Stimulated activated memory B cell treated with anti-CD40 and anti-IgM and Interleukin-4, amounts not matched to agents 10 μg/mL and 1 μg/mL and 100 μg/mL, for 72 hours (primary cell): ENCODE measurements around the gene GNB1.
"Not testable (repeated sequence)": the region's sequence is repeated elsewhere in the genome, so short reads cannot be mapped to it uniquely, and the experiment has no call there.

ENCODE experiments used
- ATAC-seq: fragments of 150-1000 bp; cut with Tn5 transposase; 2 replicates; pipeline ENCODE4 v1.10.0; 2021
- H3K27ac Mint-ChIP-seq: one replicate; pipeline ENCODE4 v1.8.0; 2022; ENCODE audit warnings: mild to moderate bottlenecking, mixed read lengths
- H3K27me3 Mint-ChIP-seq: one replicate; pipeline ENCODE4 v1.8.0; 2022; ENCODE audit warnings: mixed read lengths
- H3K36me3 Mint-ChIP-seq: one replicate; pipeline ENCODE4 v1.8.0; 2022; ENCODE audit warnings: mixed read lengths
- H3K4me1 Mint-ChIP-seq: one replicate; pipeline ENCODE4 v1.8.0; 2022; ENCODE audit warnings: mixed read lengths
- H3K4me3 Mint-ChIP-seq: one replicate; pipeline ENCODE4 v1.8.0; 2022; ENCODE audit warnings: mild to moderate bottlenecking, moderate library complexity, mixed read lengths
- H3K9me3 Mint-ChIP-seq: one replicate; pipeline ENCODE4 v1.8.0; 2022; ENCODE audit warnings: mixed read lengths

GNB1 gene

DNA sequence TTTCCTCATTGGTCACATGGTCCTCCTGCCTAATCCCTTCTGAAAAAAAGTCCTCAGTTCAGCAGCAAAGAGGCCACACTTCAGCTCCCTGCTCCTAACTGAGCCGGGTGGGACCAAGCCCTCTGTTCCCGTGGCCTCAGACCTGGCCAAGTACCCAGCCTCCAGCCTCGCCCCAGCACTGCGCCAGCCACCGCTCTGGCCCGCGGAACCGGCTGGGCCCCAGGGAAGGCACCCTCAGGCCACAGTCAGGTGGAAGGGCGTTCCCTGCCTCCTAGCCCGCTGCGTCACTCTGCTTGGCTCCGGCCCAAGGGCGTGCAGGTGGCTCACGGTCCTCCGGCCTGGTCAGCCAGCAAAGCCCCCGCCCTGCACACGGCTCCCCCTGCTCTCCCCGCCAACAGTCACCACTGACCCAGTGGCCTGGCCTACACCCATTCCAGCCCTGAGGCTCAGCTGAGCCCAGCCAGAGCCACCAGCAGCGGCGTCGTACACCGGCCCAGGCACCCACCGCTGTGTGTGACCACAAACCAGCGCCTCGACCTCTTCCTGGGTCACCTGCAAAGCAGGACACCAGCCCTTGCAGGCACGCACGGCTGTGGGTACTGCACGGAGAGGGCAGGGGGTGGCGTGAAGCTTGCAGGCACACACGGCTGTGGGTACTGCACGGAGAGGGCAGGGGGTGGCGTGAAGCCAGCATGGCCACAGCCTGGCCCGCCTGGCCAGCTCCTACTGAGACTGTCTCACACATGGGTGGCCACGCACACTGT is 132.0 kb downstream of the GNB1 start:
- Mint-ChIP-seq H3K36me3 (peaks cover 69% of the 10 kb centered on the region), H3K9me3 (no peaks in the 10 kb centered on the region), H3K4me1 (peaks cover 19% of the 10 kb centered on the region), H3K4me3 (no peak overlapping the region), H3K27me3 (no peaks in the 10 kb centered on the region), H3K27ac (no peak overlapping the region)
- ATAC-seq = no peak

DNA sequence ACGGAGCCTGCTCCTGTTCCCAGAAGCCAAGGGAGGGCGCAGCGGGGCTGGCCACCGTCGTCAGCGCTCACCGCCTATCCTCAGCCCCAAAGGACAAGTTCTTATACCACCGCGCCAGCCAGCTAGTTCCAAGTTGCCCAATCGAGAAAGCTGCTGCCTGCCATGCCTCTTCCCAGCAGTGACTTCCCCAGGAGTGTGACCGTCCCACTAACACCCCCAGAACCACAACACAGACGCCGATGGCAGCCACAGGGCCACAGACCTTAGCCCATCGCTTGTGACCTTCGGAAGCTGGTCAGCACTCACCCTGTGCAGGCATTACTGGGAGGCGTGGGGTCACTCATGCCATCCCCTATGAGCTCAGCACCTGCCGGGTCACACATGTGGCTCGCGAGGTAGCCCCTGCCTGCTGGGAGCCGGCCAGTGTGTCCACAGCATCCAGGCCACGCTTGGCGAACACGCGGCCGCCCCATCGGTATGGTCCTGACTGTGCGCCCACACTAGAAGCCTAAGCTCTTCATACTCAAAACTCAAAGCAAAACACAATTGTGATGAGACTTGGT is 132.7 kb downstream of the GNB1 start:
- Mint-ChIP-seq H3K4me1 (peaks cover 19% of the 10 kb centered on the region), H3K27ac (no peak overlapping the region), H3K4me3 (no peak overlapping the region), H3K9me3 (no peaks in the 10 kb centered on the region), H3K27me3 (no peaks in the 10 kb centered on the region), H3K36me3 (peaks cover 70% of the 10 kb centered on the region)
- no peak for ATAC-seq

DNA sequence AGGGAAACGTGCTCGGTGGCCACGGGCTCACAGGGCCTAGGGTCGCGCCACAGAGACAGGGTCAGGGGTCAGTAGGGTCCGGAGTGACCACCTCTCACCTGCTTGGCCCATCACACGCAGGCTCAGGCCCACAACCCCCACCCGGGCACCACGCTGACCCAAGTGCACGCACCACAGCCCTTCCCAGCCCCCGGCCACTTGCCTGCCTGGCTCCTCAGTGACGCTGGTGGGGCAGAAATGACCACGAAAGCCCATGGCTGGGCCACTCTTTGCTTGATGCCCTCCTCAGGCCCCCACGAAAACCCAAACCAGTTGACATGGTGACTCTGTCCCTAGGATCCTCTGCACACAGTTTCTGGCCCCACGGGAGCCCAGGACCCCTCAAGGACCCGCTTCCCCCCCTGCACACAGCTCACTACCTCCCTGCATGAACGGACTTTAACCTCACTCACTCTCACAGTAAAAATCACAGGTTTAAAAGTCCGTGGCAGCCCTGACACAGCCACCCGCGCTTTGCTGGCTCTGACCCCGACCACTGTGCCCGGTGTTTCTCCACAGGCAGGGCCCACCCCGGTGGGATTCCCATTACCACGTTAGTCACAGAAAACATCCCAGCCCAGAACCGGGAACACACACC is 133.3 kb downstream of the GNB1 start:
- Mint-ChIP-seq H3K27me3 (no peaks in the 10 kb centered on the region), H3K4me3 (no peak overlapping the region), H3K4me1 (peaks cover 19% of the 10 kb centered on the region), H3K9me3 (no peaks in the 10 kb centered on the region), H3K27ac (no peak overlapping the region), H3K36me3 (peaks cover 70% of the 10 kb centered on the region)
- no peak for ATAC-seq

DNA sequence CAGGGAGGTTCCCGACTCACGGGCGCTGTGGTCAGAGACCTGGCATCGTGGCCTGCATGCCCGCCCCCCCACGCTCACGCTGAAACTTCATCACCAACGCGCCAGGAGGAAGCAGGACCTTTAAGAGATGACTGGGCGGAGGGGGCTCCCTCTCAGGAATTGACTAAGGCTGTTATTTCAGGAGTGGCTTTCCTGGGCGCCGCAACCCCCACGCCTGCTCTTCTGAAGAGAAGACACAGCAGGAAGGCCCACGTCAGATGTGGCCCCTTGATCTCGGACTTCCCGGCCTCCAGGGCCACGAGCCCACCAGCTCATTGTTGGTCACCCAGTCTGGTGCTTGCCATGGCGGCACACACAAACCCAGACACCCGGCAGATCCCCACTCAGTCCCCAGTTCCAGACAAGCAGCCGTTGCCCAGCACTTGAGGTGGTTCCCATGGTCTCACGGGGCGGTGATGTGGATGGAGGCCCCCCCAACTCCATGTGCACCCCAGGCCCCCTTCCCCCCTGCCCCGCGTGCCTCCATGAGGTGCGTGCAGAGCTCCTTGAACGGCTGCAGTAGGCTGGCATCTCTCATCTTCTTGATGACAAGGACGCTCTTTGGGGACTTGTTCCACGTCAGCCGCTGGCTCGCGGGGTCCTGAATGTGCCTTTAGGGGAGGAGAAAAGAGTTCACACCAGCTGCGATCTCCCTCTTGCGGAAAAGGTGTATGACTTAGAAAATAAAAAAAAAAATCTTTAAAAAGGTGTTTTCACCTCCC is 134.0 kb downstream of the GNB1 start:
- no peak overlapping the region for H3K4me3 Mint-ChIP-seq
- no peaks in the 10 kb centered on the region for H3K27me3 Mint-ChIP-seq
- peaks cover 18% of the 10 kb centered on the region for H3K4me1 Mint-ChIP-seq
- no peak overlapping the region for H3K27ac Mint-ChIP-seq
- ATAC-seq = no peak
- H3K9me3 Mint-ChIP-seq = no peaks in the 10 kb centered on the region
- H3K36me3 Mint-ChIP-seq = peaks cover 66% of the 10 kb centered on the region

DNA sequence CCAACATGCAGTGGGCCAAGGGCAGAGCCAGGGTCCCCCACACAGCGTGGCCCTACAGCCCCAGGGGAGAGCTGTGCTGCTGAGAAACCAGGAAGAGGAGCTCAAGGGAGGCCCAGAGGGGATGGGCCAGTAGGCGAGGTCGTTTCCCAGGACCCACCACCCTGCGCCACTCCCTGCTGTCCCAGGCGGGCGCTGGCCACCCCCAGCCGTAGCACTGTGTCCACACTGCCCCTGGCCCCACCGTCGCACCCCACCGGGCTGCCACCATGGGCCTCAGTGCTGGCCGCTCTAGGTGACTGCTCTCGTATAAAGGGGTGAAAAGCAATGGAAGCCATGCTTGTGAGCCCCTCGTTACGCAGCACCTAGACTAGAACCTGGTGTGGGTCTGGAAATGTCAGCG is 135.0 kb downstream of the GNB1 start:
- H3K9me3 Mint-ChIP-seq = no peaks in the 10 kb centered on the region
- ATAC-seq = no peak
- no peak overlapping the region for H3K27ac Mint-ChIP-seq
- H3K36me3 Mint-ChIP-seq = peaks cover 56% of the 10 kb centered on the region
- H3K4me3 Mint-ChIP-seq = no peak overlapping the region
- peaks cover 14% of the 10 kb centered on the region for H3K4me1 Mint-ChIP-seq
- H3K27me3 Mint-ChIP-seq = no peaks in the 10 kb centered on the region

DNA sequence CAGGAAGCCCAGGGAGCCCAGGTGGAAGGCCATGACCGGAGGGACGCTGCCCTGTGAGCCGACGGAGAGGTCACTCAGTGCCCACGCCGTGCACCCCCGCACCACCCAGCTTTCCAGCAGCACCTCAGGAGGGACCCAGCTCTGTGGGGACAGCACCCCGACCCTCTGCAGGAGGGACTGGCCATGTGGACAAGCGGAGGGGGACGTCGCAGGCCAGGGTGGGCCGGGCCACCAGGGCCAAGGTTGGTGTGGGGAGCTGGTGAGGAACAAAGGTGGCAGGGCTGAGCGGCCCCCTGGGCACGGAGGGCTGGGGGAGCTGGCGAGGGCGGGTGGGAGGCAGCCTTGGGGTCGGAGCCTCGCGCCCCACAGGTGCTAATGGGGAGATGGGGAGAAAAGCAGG is 135.5 kb downstream of the GNB1 start:
- no peak for ATAC-seq
- Mint-ChIP-seq H3K4me3 (no peak overlapping the region), H3K9me3 (no peaks in the 10 kb centered on the region), H3K27me3 (no peaks in the 10 kb centered on the region), H3K27ac (no peak overlapping the region), H3K36me3 (peaks cover 55% of the 10 kb centered on the region), H3K4me1 (peaks cover 14% of the 10 kb centered on the region)

DNA sequence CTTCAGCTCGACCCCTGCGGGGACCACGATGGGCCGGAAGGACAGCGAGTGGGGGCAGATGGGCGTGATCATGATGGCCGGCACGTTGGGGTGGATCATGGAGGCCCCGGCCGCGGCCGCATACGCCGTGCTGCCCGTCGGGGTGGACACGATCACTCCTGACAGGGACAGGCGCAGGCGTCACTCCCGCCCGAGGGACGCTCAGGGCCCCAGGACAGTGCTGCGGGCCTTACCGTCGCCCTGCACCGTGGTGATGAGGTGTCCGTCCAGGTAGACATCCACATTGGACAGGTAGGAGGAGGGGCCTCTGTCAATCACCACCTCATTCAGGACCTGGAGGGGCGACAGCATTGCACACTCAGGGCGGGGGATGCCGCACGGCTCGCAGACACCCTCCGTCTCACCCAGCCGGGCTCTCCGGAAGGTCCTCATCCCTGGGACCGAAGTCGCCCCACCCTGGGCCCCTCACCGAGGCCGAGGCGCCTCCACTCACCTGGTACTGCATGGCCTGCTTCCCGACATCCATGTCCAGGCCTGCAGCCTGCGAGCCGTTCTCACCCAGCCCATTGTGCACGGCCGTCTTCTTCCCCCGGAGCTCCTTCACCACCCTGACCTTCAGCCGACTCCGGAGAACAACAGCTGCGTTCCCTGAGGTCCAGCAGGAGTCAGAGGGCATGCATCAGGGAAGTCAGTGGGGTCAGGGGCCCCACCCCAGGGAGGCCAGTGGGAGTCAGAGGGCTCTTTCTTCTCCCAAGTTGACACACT is 136.7 kb downstream of the GNB1 start:
- ATAC-seq = no peak
- H3K4me1 Mint-ChIP-seq = peaks cover 15% of the 10 kb centered on the region
- no peak overlapping the region for H3K4me3 Mint-ChIP-seq
- H3K9me3 Mint-ChIP-seq = no peaks in the 10 kb centered on the region
- H3K27ac Mint-ChIP-seq = no peak overlapping the region
- H3K36me3 Mint-ChIP-seq = peaks cover 47% of the 10 kb centered on the region
- no peaks in the 10 kb centered on the region for H3K27me3 Mint-ChIP-seq

DNA sequence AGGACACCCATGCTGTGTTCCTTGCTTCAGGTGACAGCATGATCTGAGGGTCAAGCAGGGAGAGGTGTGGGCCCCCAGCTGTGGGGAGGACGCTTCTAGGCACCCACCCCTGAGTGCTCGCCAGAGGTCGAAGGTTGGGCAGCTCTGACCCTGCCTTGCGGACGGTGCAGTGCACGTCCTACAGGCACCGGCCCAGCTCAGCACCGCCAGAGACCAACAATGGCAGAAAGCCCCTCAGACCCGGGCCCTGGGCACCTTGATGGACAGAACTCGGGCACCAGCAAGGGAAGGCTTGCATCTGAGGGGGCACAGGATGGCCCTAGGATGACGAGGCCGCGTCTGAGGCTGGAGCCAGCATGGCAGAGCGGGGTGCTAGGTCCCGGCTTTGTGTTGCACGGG is 137.3 kb downstream of the GNB1 start:
- no peaks in the 10 kb centered on the region for H3K9me3 Mint-ChIP-seq
- peaks cover 42% of the 10 kb centered on the region for H3K36me3 Mint-ChIP-seq
- H3K4me1 Mint-ChIP-seq = peaks cover 16% of the 10 kb centered on the region
- H3K4me3 Mint-ChIP-seq = no peak overlapping the region
- no peak for ATAC-seq
- no peaks in the 10 kb centered on the region for H3K27me3 Mint-ChIP-seq
- no peak overlapping the region for H3K27ac Mint-ChIP-seq

DNA sequence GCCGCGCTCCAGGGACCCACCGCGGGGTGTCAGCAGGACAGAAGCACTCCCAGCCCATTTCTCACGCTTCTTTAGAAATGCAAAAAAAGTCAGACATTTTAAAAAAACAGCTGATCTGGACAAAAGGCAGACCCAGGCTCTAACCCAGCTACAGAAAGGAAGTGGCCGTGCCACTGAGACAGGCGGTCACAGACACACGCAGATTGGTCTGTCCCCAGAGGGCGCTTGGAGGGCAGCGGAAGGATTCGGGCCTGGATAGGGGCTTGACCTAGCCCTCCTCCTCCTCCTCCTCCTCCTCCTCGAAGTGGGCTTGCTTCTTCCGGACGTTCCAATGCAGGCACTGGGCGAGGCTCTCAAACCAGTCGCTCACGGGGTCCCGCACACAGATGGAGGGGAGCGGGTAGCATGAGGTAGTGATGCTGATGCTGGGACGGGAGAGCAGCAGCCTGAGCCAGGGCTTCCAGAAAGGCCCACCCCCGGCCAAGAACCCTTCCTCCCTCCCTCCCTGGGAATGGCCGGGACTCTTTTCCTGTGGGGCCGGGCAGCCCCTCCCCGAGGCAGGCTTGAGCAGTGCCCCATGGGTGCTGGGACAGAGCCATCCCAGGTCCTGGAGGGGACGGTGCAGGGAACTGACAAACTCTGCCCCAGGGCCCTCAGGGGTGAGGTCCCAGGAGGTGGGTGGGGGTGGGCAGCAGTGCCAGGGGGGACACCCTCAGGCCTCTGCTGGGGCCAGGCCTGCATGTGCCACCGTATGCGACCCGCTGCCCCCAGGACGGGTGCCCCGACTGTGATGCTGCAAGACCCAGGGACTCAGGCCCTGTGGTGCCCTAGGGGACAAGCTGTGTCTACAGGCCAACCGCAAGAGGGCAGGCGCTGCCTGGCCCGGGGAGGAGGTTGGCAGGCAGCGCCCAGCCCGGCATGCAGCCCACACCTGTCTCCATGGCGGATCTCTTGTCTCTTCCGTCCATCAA is 138.0 kb downstream of the GNB1 start:
- peaks cover 14% of the 10 kb centered on the region for H3K4me1 Mint-ChIP-seq
- no peak overlapping the region for H3K4me3 Mint-ChIP-seq
- H3K9me3 Mint-ChIP-seq = no peaks in the 10 kb centered on the region
- no peaks in the 10 kb centered on the region for H3K27me3 Mint-ChIP-seq
- peaks cover 35% of the 10 kb centered on the region for H3K36me3 Mint-ChIP-seq
- H3K27ac Mint-ChIP-seq = no peak overlapping the region
- ATAC-seq = peak; percentile 25

DNA sequence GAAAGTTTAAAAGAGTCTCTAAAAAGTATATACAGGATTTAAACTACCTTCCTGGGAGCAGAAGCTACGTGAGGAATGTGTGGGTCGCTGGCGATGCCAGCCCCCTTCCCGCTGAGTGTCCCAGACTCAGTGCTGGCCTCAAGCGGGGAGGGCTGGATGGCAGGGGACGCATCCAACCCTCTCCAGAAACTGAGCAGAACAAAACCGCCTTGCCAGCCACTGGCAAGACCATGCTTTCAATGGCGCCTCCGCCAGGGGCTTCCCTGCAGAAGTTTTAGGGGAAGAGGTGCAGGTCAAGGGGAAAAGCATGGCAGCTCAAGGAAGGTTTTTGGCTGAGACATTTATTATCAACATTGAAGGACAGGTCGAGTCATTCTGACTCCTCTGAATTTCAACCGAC is 138.7 kb downstream of the GNB1 start:
- ATAC-seq = no peak
- H3K4me1 Mint-ChIP-seq = peaks cover 11% of the 10 kb centered on the region
- H3K4me3 Mint-ChIP-seq = no peak overlapping the region
- no peaks in the 10 kb centered on the region for H3K9me3 Mint-ChIP-seq
- H3K27me3 Mint-ChIP-seq = no peaks in the 10 kb centered on the region
- peaks cover 31% of the 10 kb centered on the region for H3K36me3 Mint-ChIP-seq
- H3K27ac Mint-ChIP-seq = no peak overlapping the region

DNA sequence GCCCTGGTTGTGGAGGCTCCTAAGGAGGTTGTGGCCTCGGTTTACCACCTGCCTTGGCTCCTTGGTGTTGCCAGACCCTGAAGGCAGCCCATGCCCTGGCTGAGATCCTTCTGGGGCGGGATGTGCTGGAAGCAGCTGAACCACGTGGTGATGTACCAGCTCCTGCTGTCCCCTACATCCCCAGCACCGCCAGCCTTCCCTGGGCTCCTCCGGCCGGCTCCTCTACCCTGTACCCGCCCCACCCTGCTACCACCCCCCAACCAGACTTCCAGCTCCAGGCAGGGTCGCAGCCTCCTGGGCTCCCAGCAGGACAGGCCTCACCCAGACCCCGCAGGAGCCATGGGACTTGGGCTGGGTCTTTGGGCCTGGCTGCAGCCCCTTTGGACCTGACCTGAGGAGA is 140.9 kb downstream of the GNB1 start:
- Mint-ChIP-seq H3K36me3 (peaks cover 23% of the 10 kb centered on the region), H3K4me1 (peaks cover 11% of the 10 kb centered on the region)
- H3K4me3 Mint-ChIP-seq, H3K9me3 Mint-ChIP-seq, ATAC-seq, H3K27me3 Mint-ChIP-seq, H3K27ac Mint-ChIP-seq: not testable (repeated sequence)

DNA sequence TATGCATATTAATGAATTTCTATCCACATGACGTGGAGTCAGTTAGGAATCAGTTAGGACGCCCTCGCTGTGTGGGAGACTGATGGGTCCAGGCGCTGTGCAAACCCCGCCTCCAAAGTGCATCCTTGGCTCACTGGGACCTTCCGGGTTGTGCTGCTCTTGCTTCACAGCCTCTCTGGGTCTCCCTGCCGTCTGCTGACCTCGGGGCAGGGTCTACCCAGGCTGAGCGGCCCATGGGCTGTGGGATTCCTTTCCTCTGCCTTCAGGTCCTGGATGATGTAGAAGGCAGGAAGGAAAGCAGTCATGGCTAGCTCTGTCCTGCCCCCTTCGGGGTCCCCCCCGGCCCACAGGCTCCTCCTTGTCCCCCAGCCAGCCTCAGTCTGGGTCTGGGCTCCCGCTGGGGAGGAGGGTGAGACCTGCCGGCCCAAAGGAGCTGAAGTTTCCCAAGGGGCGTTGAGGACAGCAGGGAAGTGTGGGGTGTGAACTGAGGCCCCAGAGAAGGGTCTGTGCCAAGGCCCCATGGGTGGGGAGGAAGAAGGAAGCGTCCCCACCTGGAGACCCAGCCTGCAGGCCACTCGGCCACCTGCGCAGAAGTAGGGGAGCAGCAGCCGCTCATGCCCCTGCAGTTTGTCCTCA is 142.1 kb downstream of the GNB1 start:
- H3K4me1 Mint-ChIP-seq = peaks cover 11% of the 10 kb centered on the region
- H3K4me3 Mint-ChIP-seq = peak overlapping the region; percentile 26
- peaks cover 12% of the 10 kb centered on the region for H3K36me3 Mint-ChIP-seq
- H3K27ac Mint-ChIP-seq = no peak overlapping the region
- no peaks in the 10 kb centered on the region for H3K9me3 Mint-ChIP-seq
- H3K27me3 Mint-ChIP-seq = no peaks in the 10 kb centered on the region
- ATAC-seq = no peak

DNA sequence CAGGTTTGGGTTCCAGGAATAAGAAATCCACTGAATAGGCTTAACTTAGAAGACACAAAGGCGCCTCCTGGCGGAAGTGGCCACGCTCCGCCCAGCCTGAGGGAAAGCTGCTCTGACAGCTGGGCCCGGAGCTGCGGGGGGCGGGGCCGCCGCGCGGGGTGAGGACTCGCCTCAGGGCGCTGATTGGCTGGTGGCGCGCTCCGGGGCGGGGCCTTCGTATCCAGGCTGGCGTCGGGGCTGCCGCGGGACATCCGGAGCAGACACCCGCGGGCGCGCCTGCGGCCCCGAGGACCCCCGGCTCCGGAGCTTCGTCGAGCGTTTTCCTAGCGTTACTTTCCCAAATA is 144.3 kb downstream of the GNB1 start:
- H3K27me3 Mint-ChIP-seq, H3K9me3 Mint-ChIP-seq, H3K36me3 Mint-ChIP-seq: not testable (repeated sequence)
- H3K27ac Mint-ChIP-seq = peak overlapping the region; percentile 95
- H3K4me3 Mint-ChIP-seq = peak overlapping the region; percentile 78
- peaks cover 11% of the 10 kb centered on the region for H3K4me1 Mint-ChIP-seq
- peak; percentile 94 for ATAC-seq
